ENCODE results near the gene TBC1D22B. TPM values are rescaled to one million over a fixed set of nuclear protein-coding genes. Genes with fewer than 3 reads are reported as not detected.

The TBC1D22B gene
- total RNA-seq, 1 donor, result 6.9 TPM

DNA sequence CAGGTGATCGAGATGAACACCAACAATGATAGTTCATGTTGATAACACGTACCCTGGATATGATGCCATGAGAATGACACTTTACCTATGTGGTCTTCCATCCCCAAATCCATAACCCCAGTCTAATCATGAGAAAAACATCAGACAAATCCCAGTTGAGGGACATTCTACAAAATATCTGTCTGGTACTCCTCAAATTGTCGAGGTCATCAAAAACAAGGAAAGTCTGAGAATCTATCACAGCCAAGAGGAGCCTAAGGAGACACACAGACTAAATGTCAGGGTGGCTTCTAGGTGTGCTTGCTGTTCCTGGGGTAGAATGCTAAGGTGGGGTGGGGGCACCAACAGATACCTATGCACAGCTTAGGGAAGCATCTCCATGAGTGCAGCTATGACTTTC lies 93.5 kb downstream of the TBC1D22B start:
- Histone ChIP-seq H3K79me2 (ENCODE audit: insufficient read depth, low read length) (peaks cover 22% of the 10 kb centered on the region), H4K20me1 (ENCODE audit: insufficient read depth, low read length) (peaks cover 5% of the 10 kb centered on the region), H3K27me3 (ENCODE audit: insufficient read depth, low read length) (peaks cover 11% of the 10 kb centered on the region), H3K36me3 (ENCODE audit: insufficient read depth, low read length) (no peaks in the 10 kb centered on the region), H3K4me3 (ENCODE audit: insufficient read depth, low read length) (no peak overlapping the region), H3K27ac (ENCODE audit: low read depth, low read length) (no peak overlapping the region), H3K9me3 (ENCODE audit: low read depth, low read length) (no peaks in the 10 kb centered on the region), H2AFZ (ENCODE audit: low read length) (no peak overlapping the region), H3K4me1 (ENCODE audit: insufficient read depth, low read length) (peaks cover 12% of the 10 kb centered on the region), H3K4me2 (ENCODE audit: insufficient read depth, low read length) (no peak overlapping the region)
- no peak for DNase-seq (ENCODE audit: insufficient read length, low spot score, missing footprints)
- TF ChIP-seq, protein P1, sequence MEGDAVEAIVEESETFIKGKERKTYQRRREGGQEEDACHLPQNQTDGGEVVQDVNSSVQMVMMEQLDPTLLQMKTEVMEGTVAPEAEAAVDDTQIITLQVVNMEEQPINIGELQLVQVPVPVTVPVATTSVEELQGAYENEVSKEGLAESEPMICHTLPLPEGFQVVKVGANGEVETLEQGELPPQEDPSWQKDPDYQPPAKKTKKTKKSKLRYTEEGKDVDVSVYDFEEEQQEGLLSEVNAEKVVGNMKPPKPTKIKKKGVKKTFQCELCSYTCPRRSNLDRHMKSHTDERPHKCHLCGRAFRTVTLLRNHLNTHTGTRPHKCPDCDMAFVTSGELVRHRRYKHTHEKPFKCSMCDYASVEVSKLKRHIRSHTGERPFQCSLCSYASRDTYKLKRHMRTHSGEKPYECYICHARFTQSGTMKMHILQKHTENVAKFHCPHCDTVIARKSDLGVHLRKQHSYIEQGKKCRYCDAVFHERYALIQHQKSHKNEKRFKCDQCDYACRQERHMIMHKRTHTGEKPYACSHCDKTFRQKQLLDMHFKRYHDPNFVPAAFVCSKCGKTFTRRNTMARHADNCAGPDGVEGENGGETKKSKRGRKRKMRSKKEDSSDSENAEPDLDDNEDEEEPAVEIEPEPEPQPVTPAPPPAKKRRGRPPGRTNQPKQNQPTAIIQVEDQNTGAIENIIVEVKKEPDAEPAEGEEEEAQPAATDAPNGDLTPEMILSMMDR (IDR thresholded peaks at IDR 0.05; ENCODE audit: extremely low read depth, low read depth, low read length), result no peak

- Histone ChIP-seq H3K4me3 (ENCODE audit: insufficient read depth, low read length) (no peak overlapping the region), H3K27me3 (ENCODE audit: insufficient read depth, low read length) (peaks cover 10% of the 10 kb centered on the region), H3K36me3 (ENCODE audit: insufficient read depth, low read length) (no peaks in the 10 kb centered on the region), H3K4me1 (ENCODE audit: insufficient read depth, low read length) (peaks cover 12% of the 10 kb centered on the region), H3K4me2 (ENCODE audit: insufficient read depth, low read length) (no peak overlapping the region), H3K9me3 (ENCODE audit: low read depth, low read length) (no peaks in the 10 kb centered on the region), H2AFZ (ENCODE audit: low read length) (no peak overlapping the region), H4K20me1 (ENCODE audit: insufficient read depth, low read length) (peaks cover 12% of the 10 kb centered on the region), H3K79me2 (ENCODE audit: insufficient read depth, low read length) (peaks cover 36% of the 10 kb centered on the region), H3K27ac (ENCODE audit: low read depth, low read length) (no peak overlapping the region)
- TF ChIP-seq, protein P1 (IDR thresholded peaks at IDR 0.05; ENCODE audit: extremely low read depth, low read depth, low read length), result no peak
- DNase-seq (ENCODE audit: insufficient read length, low spot score, missing footprints), result no peak
Observed at GRCh38 chr6:37352384-37352783, 94.8 kb downstream of the TBC1D22B start.

DNA sequence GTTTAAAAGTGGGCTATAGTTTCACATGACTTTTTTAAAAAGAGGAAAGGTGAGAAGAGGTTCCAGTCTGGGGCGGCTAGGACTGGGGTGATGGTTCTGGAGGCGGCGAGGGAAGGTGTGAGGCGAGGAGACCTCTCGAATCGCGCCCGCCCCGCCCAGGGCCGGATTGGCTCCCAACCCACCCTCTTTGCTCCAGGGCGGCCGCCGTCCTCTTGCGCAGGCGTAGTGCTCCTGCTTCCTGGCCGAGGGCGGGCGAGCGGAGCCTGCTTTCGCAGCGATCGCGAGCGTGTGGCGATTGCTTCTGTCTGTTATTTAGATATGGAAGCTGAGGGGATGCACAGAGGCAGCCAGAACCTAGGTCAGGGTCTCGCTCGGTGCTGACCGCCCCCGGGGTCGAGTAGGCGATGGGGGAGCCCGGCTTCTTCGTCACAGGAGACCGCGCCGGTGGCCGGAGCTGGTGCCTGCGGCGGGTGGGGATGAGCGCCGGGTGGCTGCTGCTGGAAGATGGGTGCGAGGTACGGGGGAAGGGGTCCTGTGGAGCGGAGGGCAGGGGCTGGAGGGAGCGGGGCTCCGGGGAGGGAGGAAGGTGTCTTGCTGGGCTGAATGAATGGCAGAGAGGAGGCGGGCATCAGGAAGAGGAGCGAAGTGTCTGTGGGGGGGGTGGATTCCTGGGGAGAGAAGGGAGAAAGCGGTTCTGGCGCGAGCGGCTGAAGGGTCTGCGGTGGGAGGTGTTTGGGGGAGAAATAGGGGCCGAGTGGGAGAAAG lies 96.4 kb downstream of the TBC1D22B start, which contains the start of gene RNF8:
TSS of gene RNF8 (plus strand) at position 223 of the 765 bp plus-strand sequence. CDS start at position 405, 182 bp downstream.
- H3K4me1 ChIP-seq (ENCODE audit: insufficient read depth, low read length), result peaks cover 12% of the 10 kb centered on the region
- H3K4me2 ChIP-seq (ENCODE audit: insufficient read depth, low read length), result peak within 1 kb of the TSS; percentile 81
- H3K27ac ChIP-seq (ENCODE audit: low read depth, low read length), result peak within 1 kb of the TSS; percentile 64
- DNase-seq (ENCODE audit: insufficient read length, low spot score, missing footprints), result peak; percentile 99
- H3K27me3 ChIP-seq (ENCODE audit: insufficient read depth, low read length), result peaks cover 4% of the 10 kb centered on the region
- H4K20me1 ChIP-seq (ENCODE audit: insufficient read depth, low read length), result peaks cover 19% of the 10 kb centered on the region
- H3K9me3 ChIP-seq (ENCODE audit: low read depth, low read length), result no peaks in the 10 kb centered on the region
- TF ChIP-seq, protein P1 (IDR thresholded peaks at IDR 0.05; ENCODE audit: extremely low read depth, low read depth, low read length), result no peak
- peak within 1 kb of the TSS; percentile 92 for H2AFZ ChIP-seq (ENCODE audit: low read length)
- H3K36me3 ChIP-seq (ENCODE audit: insufficient read depth, low read length), result no peaks in the 10 kb centered on the region
- peak within 1 kb of the TSS; percentile 99 for H3K4me3 ChIP-seq (ENCODE audit: insufficient read depth, low read length)
- peaks cover 48% of the 10 kb centered on the region for H3K79me2 ChIP-seq (ENCODE audit: insufficient read depth, low read length)
